Liver (tissue), 9 donors: Measurements from ENCODE around the gene MSI2. TPM values are rescaled to one million over a fixed set of nuclear protein-coding genes. Genes with fewer than 3 reads are reported as not detected.

Source experiments
- DNase-seq: peaks from one replicate; pipeline ENCODE4 v3.0.0-alpha.2; 2017; ENCODE audit warnings: low spot score
- H3K27ac ChIP-seq, 2 donors: one replicate each; pipeline ENCODE4 v1.7.0; 2013; ENCODE audit warnings: inconsistent platforms in 2 of 2, low read length in 2 of 2, control low read depth in 1 of 2, low read depth in 1 of 2, mild to moderate bottlenecking in 1 of 2
- H3K27me3 ChIP-seq, 4 donors: one replicate each; pipeline versions ENCODE4 v1.6.1 to v1.7.0; 2013; ENCODE audit warnings: low read length in 3 of 4, inconsistent platforms in 1 of 4, mild to moderate bottlenecking in 1 of 4, moderate library complexity in 1 of 4; ENCODE audit not compliant: control insufficient read depth in 4 of 4, insufficient read depth in 4 of 4
- H3K36me3 ChIP-seq, 4 donors: one replicate each; pipeline versions ENCODE4 v1.6.1 to v1.7.0; 2013; ENCODE audit warnings: low read length in 3 of 4, mild to moderate bottlenecking in 3 of 4, low read depth in 1 of 4, moderate library complexity in 1 of 4; ENCODE audit not compliant: control insufficient read depth in 4 of 4, insufficient read depth in 3 of 4
- H3K4me1 ChIP-seq, 4 donors: one replicate each; pipeline versions ENCODE4 v1.6.1 to v1.7.0; 2013; ENCODE audit warnings: low read length in 3 of 4, mild to moderate bottlenecking in 3 of 4, moderate library complexity in 1 of 4; ENCODE audit not compliant: control insufficient read depth in 4 of 4, insufficient read depth in 4 of 4
- H3K4me3 ChIP-seq, 3 donors: one replicate each; pipeline versions ENCODE4 v1.6.1 to v1.7.0; 2013; ENCODE audit warnings: low read length in 3 of 3, control low read depth in 1 of 3, low read depth in 1 of 3, mild to moderate bottlenecking in 1 of 3
- H3K9ac ChIP-seq, 2 donors: one replicate each; pipeline ENCODE4 v1.7.0; 2013; ENCODE audit warnings: low read length in 2 of 2, mild to moderate bottlenecking in 2 of 2, moderate library complexity in 2 of 2, control low read depth in 1 of 2, low read depth in 1 of 2
- H3K9me3 ChIP-seq, 4 donors: one replicate each; pipeline versions ENCODE4 v1.6.1 to v1.7.0; 2013; ENCODE audit warnings: low read length in 3 of 4; ENCODE audit not compliant: control insufficient read depth in 4 of 4
- EGR1 ChIP-seq, 2 donors: IDR thresholded peaks; 2 replicates each; pipeline ENCODE4 v1.6.1; 2016 to 2018; ENCODE audit warnings: antibody characterized with exemption in 2 of 2, low read depth in 2 of 2
- FOXA1 ChIP-seq: IDR thresholded peaks from 2 replicates; pipeline ENCODE4 v1.6.1; 2016; ENCODE audit warnings: antibody characterized with exemption
- FOXA2 ChIP-seq: IDR thresholded peaks from 2 replicates; pipeline ENCODE4 v1.6.1; 2016; ENCODE audit warnings: antibody characterized with exemption
- GABPA ChIP-seq, 2 donors: IDR thresholded peaks in 1 of 2; conservative IDR thresholded peaks in 1 of 2; 2 replicates each; pipeline ENCODE4 v1.6.1; 2016; ENCODE audit warnings: antibody characterized with exemption in 2 of 2, mild to moderate bottlenecking in 1 of 2, moderate library complexity in 1 of 2
- HNF4A ChIP-seq, 2 donors: conservative IDR thresholded peaks; 2 replicates each; pipeline ENCODE4 v1.6.1; 2016; ENCODE audit warnings: antibody characterized with exemption in 2 of 2, mild to moderate bottlenecking in 2 of 2
- HNF4G ChIP-seq: IDR thresholded peaks from 2 replicates; pipeline ENCODE4 v1.6.1; 2016; ENCODE audit warnings: antibody characterized with exemption
- JUND ChIP-seq, 2 donors: IDR thresholded peaks; 2 replicates each; pipeline ENCODE4 v1.6.1; 2016; ENCODE audit warnings: antibody characterized with exemption in 2 of 2
- NR2F2 ChIP-seq: IDR thresholded peaks from 2 replicates; pipeline ENCODE4 v1.6.1; 2016; ENCODE audit warnings: antibody characterized with exemption
- RAD21 ChIP-seq, 2 donors: IDR thresholded peaks; 2 replicates each; pipeline ENCODE4 v1.6.1; 2016; ENCODE audit warnings: antibody characterized with exemption in 2 of 2, mild to moderate bottlenecking in 2 of 2
- RXRA ChIP-seq, 2 donors: IDR thresholded peaks; 2 replicates each; pipeline ENCODE4 v1.6.1; 2017 to 2018; ENCODE audit warnings: antibody characterized with exemption in 2 of 2, mild to moderate bottlenecking in 1 of 2
- SP1 ChIP-seq: IDR thresholded peaks from 2 replicates; pipeline ENCODE4 v1.6.1; 2018; ENCODE audit warnings: antibody characterized with exemption, mild to moderate bottlenecking
- TAF1 ChIP-seq: conservative IDR thresholded peaks from 2 replicates; pipeline ENCODE4 v1.6.1; 2016; ENCODE audit warnings: antibody characterized with exemption, mild to moderate bottlenecking
- YY1 ChIP-seq: IDR thresholded peaks from 2 replicates; pipeline ENCODE4 v1.6.1; 2016; ENCODE audit warnings: antibody characterized with exemption, mild to moderate bottlenecking
- WGBS: extraction: QIAGEN DNeasy Blood & Tissue Kit; methylation state at CpG from one replicate; pipeline ENCODE4 v1.1.7; 2013; 5-methylcytosine and 5-hydroxymethylcytosine counted together
- polyA plus RNA-seq, 2 donors: library from polyadenylated mRNA; stranded (reverse) in 1 of 2; unstranded in 1 of 2; fragments of 200-250 nt in 1 of 2; fragments of >200 nt in 1 of 2; fragmentation: Nextera tagmentation in 1 of 2; extraction: Ambion mirVana in 1 of 2; gene quantifications; one replicate each; pipeline versions ENCODE4 v1.2.1 to v1.2.3, GENCODE V29; 2013 to 2015
- total RNA-seq, 2 donors: library from RNA; depleted of rRNA; stranded (reverse); fragments of >200 nt; gene quantifications; one replicate each; pipeline ENCODE4 v1.2.3, GENCODE V29; 2014
- TF ChIP-seq, protein P1 (sequence below): fragments of 150-350 bp; IDR thresholded peaks from 2 replicates; pipeline ENCODE4 v1.5.1; 2017; ENCODE audit warnings: improper control_type of control experiment, low read depth, low read length; ENCODE audit not compliant: missing input control
- TF ChIP-seq, protein P2 (sequence below): IDR thresholded peaks from 2 replicates; pipeline ENCODE4 v1.6.1; 2016; ENCODE audit warnings: antibody characterized with exemption, mild to moderate bottlenecking
- TF ChIP-seq, protein P3 (sequence below): IDR thresholded peaks from 2 replicates; pipeline ENCODE4 v1.6.1; 2016; ENCODE audit warnings: antibody characterized with exemption
- TF ChIP-seq, protein P4 (sequence below): IDR thresholded peaks from 2 replicates; pipeline ENCODE4 v1.6.1; 2016; ENCODE audit warnings: antibody characterized with exemption
- TF ChIP-seq, protein P5 (sequence below): IDR thresholded peaks from 2 replicates; pipeline ENCODE4 v1.6.1; 2016; ENCODE audit warnings: antibody characterized with exemption
- donor health status: healthy.
- donor health status: healthy.
- donor health status: healthy.
- donor health status: healthy.
- donor health status: healthy.

Gene MSI2
- total and polyA plus RNA-seq, 4 donors = 5.7 to 15.6 (median 9.2) TPM

DNA sequence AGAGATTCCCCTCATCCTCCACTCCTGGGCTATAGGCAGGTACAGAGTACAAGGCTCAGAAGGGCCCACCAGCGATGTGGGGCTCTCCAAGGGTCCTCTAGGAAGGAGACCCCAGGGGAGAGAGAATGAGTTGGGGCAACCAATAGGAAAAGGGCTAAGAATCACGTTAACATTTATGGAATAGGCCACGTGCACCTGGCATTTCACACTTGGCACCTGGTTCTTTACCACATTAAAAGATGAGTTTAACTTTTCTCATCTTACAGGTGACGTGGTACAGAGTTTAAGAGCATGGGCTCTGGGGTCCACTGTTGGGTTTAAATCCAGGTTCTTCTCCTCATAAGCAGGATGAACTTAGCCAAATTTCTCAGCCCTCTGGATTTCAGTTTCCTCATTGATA is 245.7 kb downstream of the MSI2 start:
- TF ChIP-seq TAF1 (no peak), HNF4G (no peak), YY1 (no peak), EGR1 (IDR thresholded peaks at IDR 0.05; ENCODE audit: low read depth in 2 of 2) (no peak), SP1 (no peak), NR2F2 (no peak)
- TF ChIP-seq, protein P1, sequence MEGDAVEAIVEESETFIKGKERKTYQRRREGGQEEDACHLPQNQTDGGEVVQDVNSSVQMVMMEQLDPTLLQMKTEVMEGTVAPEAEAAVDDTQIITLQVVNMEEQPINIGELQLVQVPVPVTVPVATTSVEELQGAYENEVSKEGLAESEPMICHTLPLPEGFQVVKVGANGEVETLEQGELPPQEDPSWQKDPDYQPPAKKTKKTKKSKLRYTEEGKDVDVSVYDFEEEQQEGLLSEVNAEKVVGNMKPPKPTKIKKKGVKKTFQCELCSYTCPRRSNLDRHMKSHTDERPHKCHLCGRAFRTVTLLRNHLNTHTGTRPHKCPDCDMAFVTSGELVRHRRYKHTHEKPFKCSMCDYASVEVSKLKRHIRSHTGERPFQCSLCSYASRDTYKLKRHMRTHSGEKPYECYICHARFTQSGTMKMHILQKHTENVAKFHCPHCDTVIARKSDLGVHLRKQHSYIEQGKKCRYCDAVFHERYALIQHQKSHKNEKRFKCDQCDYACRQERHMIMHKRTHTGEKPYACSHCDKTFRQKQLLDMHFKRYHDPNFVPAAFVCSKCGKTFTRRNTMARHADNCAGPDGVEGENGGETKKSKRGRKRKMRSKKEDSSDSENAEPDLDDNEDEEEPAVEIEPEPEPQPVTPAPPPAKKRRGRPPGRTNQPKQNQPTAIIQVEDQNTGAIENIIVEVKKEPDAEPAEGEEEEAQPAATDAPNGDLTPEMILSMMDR = no peak
- TF ChIP-seq, protein P2, sequence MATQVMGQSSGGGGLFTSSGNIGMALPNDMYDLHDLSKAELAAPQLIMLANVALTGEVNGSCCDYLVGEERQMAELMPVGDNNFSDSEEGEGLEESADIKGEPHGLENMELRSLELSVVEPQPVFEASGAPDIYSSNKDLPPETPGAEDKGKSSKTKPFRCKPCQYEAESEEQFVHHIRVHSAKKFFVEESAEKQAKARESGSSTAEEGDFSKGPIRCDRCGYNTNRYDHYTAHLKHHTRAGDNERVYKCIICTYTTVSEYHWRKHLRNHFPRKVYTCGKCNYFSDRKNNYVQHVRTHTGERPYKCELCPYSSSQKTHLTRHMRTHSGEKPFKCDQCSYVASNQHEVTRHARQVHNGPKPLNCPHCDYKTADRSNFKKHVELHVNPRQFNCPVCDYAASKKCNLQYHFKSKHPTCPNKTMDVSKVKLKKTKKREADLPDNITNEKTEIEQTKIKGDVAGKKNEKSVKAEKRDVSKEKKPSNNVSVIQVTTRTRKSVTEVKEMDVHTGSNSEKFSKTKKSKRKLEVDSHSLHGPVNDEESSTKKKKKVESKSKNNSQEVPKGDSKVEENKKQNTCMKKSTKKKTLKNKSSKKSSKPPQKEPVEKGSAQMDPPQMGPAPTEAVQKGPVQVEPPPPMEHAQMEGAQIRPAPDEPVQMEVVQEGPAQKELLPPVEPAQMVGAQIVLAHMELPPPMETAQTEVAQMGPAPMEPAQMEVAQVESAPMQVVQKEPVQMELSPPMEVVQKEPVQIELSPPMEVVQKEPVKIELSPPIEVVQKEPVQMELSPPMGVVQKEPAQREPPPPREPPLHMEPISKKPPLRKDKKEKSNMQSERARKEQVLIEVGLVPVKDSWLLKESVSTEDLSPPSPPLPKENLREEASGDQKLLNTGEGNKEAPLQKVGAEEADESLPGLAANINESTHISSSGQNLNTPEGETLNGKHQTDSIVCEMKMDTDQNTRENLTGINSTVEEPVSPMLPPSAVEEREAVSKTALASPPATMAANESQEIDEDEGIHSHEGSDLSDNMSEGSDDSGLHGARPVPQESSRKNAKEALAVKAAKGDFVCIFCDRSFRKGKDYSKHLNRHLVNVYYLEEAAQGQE = no peak
- TF ChIP-seq, protein P3, sequence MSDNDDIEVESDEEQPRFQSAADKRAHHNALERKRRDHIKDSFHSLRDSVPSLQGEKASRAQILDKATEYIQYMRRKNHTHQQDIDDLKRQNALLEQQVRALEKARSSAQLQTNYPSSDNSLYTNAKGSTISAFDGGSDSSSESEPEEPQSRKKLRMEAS = no peak
- no peaks in the 10 kb centered on the region for H3K9me3 ChIP-seq
- H3K4me1 ChIP-seq = no peaks in the 10 kb centered on the region
- no peaks in the 10 kb centered on the region for H3K27me3 ChIP-seq
- H3K36me3 ChIP-seq = no peaks in the 10 kb centered on the region
- H3K27ac ChIP-seq = no peak overlapping the region
- DNase-seq = no peak
- no peak overlapping the region for H3K9ac ChIP-seq
- H3K4me3 ChIP-seq = no peak overlapping the region
- 93% methylated on average over 4 of the region's 4 CpGs for WGBS

DNA sequence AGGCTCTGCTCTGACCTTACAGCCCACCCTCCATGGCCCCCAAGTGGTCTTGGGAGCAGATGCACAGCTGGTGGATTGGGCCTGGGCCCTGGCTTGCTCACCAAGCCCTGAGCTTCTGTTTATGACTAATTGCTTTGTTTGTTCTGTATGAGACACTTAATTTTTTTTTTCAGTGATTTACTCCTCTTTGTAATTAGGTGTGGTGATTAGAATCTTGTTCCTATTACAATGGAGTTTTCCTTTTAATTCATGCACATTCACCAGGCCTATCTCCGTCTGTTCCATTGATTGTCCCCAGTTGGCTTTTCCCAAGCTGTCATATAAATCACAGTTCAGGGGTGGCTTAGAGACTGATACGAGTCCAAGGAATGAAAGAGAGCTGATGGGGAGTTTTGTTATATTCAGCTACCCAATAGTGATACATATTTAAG is 246.5 kb downstream of the MSI2 start:
- Histone ChIP-seq H3K9me3 (no peaks in the 10 kb centered on the region), H3K4me3 (no peak overlapping the region), H3K9ac (no peak overlapping the region), H3K4me1 (peaks cover 0 to 7% (median 3%) of the 10 kb centered on the region in 4 donors), H3K27me3 (no peaks in the 10 kb centered on the region), H3K27ac (no peak overlapping the region), H3K36me3 (no peaks in the 10 kb centered on the region)
- TF ChIP-seq, protein P2 = no peak
- TF ChIP-seq HNF4G (no peak), JUND (IDR thresholded peaks at IDR 0.05) (no peak), HNF4A (conservative IDR thresholded peaks at IDR 0.05) (no peak), FOXA1 (no peak), TAF1 (no peak), SP1 (no peak), EGR1 (IDR thresholded peaks at IDR 0.05; ENCODE audit: low read depth in 2 of 2) (no peak), FOXA2 (no peak), GABPA (IDR thresholded peaks at IDR 0.05 in 1 of 2, conservative IDR thresholded peaks at IDR 0.05 in 1 of 2) (no peak), YY1 (no peak), RAD21 (IDR thresholded peaks at IDR 0.05) (no peak), NR2F2 (no peak), RXRA (IDR thresholded peaks at IDR 0.05) (no peak)
- TF ChIP-seq, protein P4, sequence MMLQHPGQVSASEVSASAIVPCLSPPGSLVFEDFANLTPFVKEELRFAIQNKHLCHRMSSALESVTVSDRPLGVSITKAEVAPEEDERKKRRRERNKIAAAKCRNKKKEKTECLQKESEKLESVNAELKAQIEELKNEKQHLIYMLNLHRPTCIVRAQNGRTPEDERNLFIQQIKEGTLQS = no peak
- TF ChIP-seq, protein P3 = no peak
- TF ChIP-seq, protein P5, sequence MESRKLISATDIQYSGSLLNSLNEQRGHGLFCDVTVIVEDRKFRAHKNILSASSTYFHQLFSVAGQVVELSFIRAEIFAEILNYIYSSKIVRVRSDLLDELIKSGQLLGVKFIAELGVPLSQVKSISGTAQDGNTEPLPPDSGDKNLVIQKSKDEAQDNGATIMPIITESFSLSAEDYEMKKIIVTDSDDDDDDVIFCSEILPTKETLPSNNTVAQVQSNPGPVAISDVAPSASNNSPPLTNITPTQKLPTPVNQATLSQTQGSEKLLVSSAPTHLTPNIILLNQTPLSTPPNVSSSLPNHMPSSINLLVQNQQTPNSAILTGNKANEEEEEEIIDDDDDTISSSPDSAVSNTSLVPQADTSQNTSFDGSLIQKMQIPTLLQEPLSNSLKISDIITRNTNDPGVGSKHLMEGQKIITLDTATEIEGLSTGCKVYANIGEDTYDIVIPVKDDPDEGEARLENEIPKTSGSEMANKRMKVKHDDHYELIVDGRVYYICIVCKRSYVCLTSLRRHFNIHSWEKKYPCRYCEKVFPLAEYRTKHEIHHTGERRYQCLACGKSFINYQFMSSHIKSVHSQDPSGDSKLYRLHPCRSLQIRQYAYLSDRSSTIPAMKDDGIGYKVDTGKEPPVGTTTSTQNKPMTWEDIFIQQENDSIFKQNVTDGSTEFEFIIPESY = no peak
- TF ChIP-seq, protein P1 = no peak
- WGBS = 96% methylated on average over 2 of the region's 2 CpGs
- no peak for DNase-seq
